Endothelial cell of umbilical vein (primary cell): ENCODE results near the gene DYRK1A. TPM values are rescaled to one million over a fixed set of nuclear protein-coding genes. Genes with fewer than 3 reads are reported as not detected.

ENCODE experiments used
- BruUV-seq: library from RNA; stranded (reverse); fragments of 400-500 nt; replicated peaks from 2 replicates; lab custom pipeline; 2021; lab: Mats Ljungman, UMichigan
- CTCF ChIA-PET: fragments of 300-600, 350-600 bp; sonication (Branson Sonifier 250); formaldehyde crosslinking; loops from one replicate; lab custom pipeline; 2021; ENCODE audit warnings: antibody characterized with exemption, inconsistent platforms; lab: Charles Lee
- POLR2A ChIA-PET: fragments of 300-600, 350-600 bp; sonication (Branson Sonifier 250); formaldehyde crosslinking; loops from one replicate; lab custom pipeline; 2021; ENCODE audit warnings: antibody characterized with exemption, inconsistent platforms; lab: Charles Lee
- DNase-seq: peaks from one replicate; pipeline ENCODE4 v3.0.0-alpha.2; 2011; ENCODE audit warnings: low read depth, low spot score
- FAIRE-seq: peaks from 2 replicates; lab custom pipeline; 2011; peaks lifted over from hg19 to GRCh38; lab: Jason Lieb, UNC
- H2AFZ ChIP-seq: 2 replicates; pipeline ENCODE4 v1.6.0; 2012; ENCODE audit warnings: low read depth, low read length, control low read depth, inconsistent platforms
- H3K27ac ChIP-seq: 2 replicates; pipeline ENCODE4 v1.5.1; 2011; ENCODE audit warnings: low read depth, mild to moderate bottlenecking, control low read depth, low read length, moderate library complexity; ENCODE audit not compliant: insufficient read depth
- H3K27me3 ChIP-seq, 2 experiments: 2 replicates each; pipeline versions ENCODE4 v1.6.0 to v1.6.1; 2011; ENCODE audit warnings: low read length in 2 of 2, mixed read lengths in 1 of 2; ENCODE audit not compliant: control insufficient read depth in 2 of 2, insufficient read depth in 2 of 2
- H3K36me3 ChIP-seq, 2 experiments: 2 replicates in 1 of 2; 3 replicates in 1 of 2; pipeline ENCODE4 v1.5.1; 2011; ENCODE audit warnings: low read length in 2 of 2, mild to moderate bottlenecking in 1 of 2, moderate library complexity in 1 of 2; ENCODE audit not compliant: control insufficient read depth in 2 of 2, insufficient read depth in 2 of 2; ENCODE audit errors: extremely low read depth in 1 of 2
- H3K4me1 ChIP-seq: 3 replicates; pipeline ENCODE4 v1.5.1; 2011; ENCODE audit warnings: mild to moderate bottlenecking, low read length; ENCODE audit not compliant: control insufficient read depth, insufficient read depth; ENCODE audit errors: extremely low read depth
- H3K4me2 ChIP-seq: 2 replicates; pipeline ENCODE4 v1.6.1; 2011; ENCODE audit warnings: low read length, control low read depth, mixed read lengths; ENCODE audit not compliant: insufficient read depth
- H3K4me3 ChIP-seq, 3 experiments: fragments of 200-600 bp in 1 of 3; sonication (generic), shearing (Covaris generic) in 1 of 3; replicated peaks in 1 of 3; 2 replicates each; pipeline ENCODE4 v1.5.1; 2011 to 2016; ENCODE audit warnings: control low read depth in 3 of 3, low read length in 3 of 3, mild to moderate bottlenecking in 2 of 3, inconsistent platforms in 1 of 3, low read depth in 1 of 3, moderate library complexity in 1 of 3; ENCODE audit not compliant: insufficient read depth in 1 of 3
- H3K79me2 ChIP-seq: 2 replicates; pipeline ENCODE4 v1.6.0; 2012; ENCODE audit warnings: low read length, inconsistent platforms; ENCODE audit not compliant: control insufficient read depth, insufficient read depth
- H3K9ac ChIP-seq: replicated peaks from 2 replicates; pipeline ENCODE3; 2011; ENCODE audit warnings: low read length, control low read depth; ENCODE audit not compliant: insufficient read depth; ENCODE audit errors: extremely low read depth
- H3K9me1 ChIP-seq: replicated peaks from 3 replicates; pipeline ENCODE4 v1.6.0; 2011; ENCODE audit warnings: mild to moderate bottlenecking, low read length; ENCODE audit not compliant: control insufficient read depth, insufficient read depth; ENCODE audit errors: extremely low read depth
- H3K9me3 ChIP-seq: replicated peaks from 2 replicates; pipeline ENCODE4 v1.5.1; 2012; ENCODE audit warnings: low read length, inconsistent platforms; ENCODE audit not compliant: control insufficient read depth, insufficient read depth
- H4K20me1 ChIP-seq: replicated peaks from 2 replicates; pipeline ENCODE3; 2011; ENCODE audit warnings: mild to moderate bottlenecking, low read length; ENCODE audit not compliant: control insufficient read depth, insufficient read depth; ENCODE audit errors: extremely low read depth
- EZH2 ChIP-seq: IDR thresholded peaks from 2 replicates; pipeline ENCODE4 v1.6.1; 2012; ENCODE audit warnings: borderline replicate concordance, low read depth, mild to moderate bottlenecking, moderate library complexity, low read length, inconsistent platforms; ENCODE audit not compliant: severe bottlenecking
- FOS ChIP-seq: IDR thresholded peaks from 2 replicates; pipeline ENCODE4 v1.6.1; 2011; ENCODE audit warnings: mild to moderate bottlenecking, low read length, moderate library complexity, borderline replicate concordance; ENCODE audit not compliant: insufficient read depth
- GATA2 ChIP-seq: IDR thresholded peaks from 2 replicates; pipeline ENCODE4 v1.7.0; 2011; ENCODE audit warnings: low read depth, mild to moderate bottlenecking, moderate library complexity, mixed read lengths, low read length; ENCODE audit not compliant: insufficient read length, insufficient read depth
- JUN ChIP-seq: IDR thresholded peaks from 2 replicates; pipeline ENCODE4 v1.6.1; 2011; ENCODE audit warnings: borderline replicate concordance, low read depth; ENCODE audit not compliant: insufficient read length, insufficient read depth
- MYC ChIP-seq: IDR thresholded peaks from one replicate; pipeline ENCODE4 v1.6.1; 2011; ENCODE audit warnings: mild to moderate bottlenecking, low read depth, low read length
- POLR2A ChIP-seq: IDR thresholded peaks from 2 replicates; pipeline ENCODE4 v1.6.1; 2012; ENCODE audit warnings: low read depth, mild to moderate bottlenecking, control low read depth, low read length
- POLR2AphosphoS5 ChIP-seq: IDR thresholded peaks from 2 replicates; pipeline ENCODE4 v1.6.1; 2012; ENCODE audit warnings: low read depth, mild to moderate bottlenecking, control low read depth, low read length, moderate library complexity; ENCODE audit not compliant: insufficient read depth
- dilution Hi-C: fragments of 300-500 bp; cut with MboI; formaldehyde crosslinking; loops from one replicate; pipeline ENCODE4 v1.15.0; 2019; ENCODE audit warnings: low sequenced_read_pairs; ENCODE audit not compliant: extremely low pct_ligation_motif_present
- intact Hi-C: fragments of 100-400 bp; cut with micrococcal nuclease; formaldehyde crosslinking; loops from one replicate; pipeline ENCODE4 v1.10.0; 2022
- polyA plus RNA-seq, 4 experiments: library from polyadenylated mRNA; depleted of rRNA in 3 of 4; stranded (reverse) in 3 of 4; unstranded in 1 of 4; fragments of >200 nt; gene quantifications; 2 replicates each; pipeline versions ENCODE4 v1.2.1 to v1.2.3, GENCODE V29; 2011 to 2012; ENCODE audit warnings: missing spikeins in 1 of 4
- total RNA-seq: library from RNA; stranded (reverse); gene quantifications from 2 replicates; pipeline ENCODE4 v1.2.3, GENCODE V29; 2021
- TF ChIP-seq, protein P1 (sequence below), 2 donors: IDR thresholded peaks; 1 replicate in 1 of 2; 2 replicates in 1 of 2; pipeline ENCODE4 v1.5.1; 2011; ENCODE audit warnings: low read length in 2 of 2, mild to moderate bottlenecking in 2 of 2, moderate library complexity in 2 of 2, control low read depth in 1 of 2, inconsistent platforms in 1 of 2, low read depth in 1 of 2; ENCODE audit not compliant: insufficient read depth in 1 of 2; ENCODE audit errors: extremely low read depth in 1 of 2
- TF ChIP-seq, protein P2 (sequence below): IDR thresholded peaks from 2 replicates; pipeline ENCODE4 v1.6.1; 2011; ENCODE audit not compliant: insufficient read depth, insufficient read length

DYRK1A gene
- total and polyA plus RNA-seq, 2 donors (not counting 3 experiments of a cell fraction or from before 2014, with no cell fraction given), result 51.8 to 53.7 TPM

DNA sequence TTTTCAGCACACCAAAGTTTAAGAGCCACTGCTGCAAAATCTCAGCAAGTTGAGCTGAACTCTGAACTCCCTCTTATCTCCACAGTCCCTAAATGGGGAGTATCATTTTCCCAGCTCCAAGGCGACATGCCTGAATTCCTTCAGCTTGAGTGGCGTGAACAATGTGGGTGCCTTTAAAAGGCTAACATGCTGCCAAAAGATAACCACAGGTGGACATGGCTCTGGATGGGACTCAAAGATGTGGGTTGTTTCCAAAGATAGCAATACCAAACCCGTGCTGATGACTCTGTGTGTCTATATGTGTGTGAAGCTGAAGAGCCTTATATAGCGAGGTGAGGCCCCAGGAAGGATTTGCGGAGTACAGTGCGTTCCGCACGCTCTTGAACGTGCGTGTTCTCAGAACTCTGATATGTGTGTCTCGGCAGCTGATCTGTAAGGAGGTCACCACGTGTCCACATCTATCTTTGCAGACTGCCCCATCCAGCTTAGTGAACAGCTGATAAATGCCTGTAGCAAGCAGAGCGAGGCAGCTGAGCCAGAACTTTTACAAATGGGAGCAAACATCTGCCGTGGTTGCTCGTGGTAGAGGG lies 189.2 kb downstream of the DYRK1A start:
- Histone ChIP-seq H3K36me3 (no peaks in the 10 kb centered on the region), H3K9ac (no peak overlapping the region), H3K79me2 (no peaks in the 10 kb centered on the region), H3K27me3 (peaks cover 2 to 9% of the 10 kb centered on the region in 2 experiments), H3K27ac (no peak overlapping the region), H4K20me1 (no peaks in the 10 kb centered on the region), H3K9me1 (no peaks in the 10 kb centered on the region), H2AFZ (no peak overlapping the region), H3K4me3 (no peak overlapping the region), H3K4me1 (no peaks in the 10 kb centered on the region), H3K9me3 (no peaks in the 10 kb centered on the region), H3K4me2 (no peak overlapping the region)
- intact Hi-C loops (no loop called here), dilution Hi-C loops (no loop called here)
- POLR2A ChIA-PET, result no interaction called here
- FAIRE-seq (no peak), DNase-seq (no peak)
- no TSS peak for BruUV-seq
- CTCF ChIA-PET, result interaction anchor here (0.8 to 1.4 kb wide), 4 partner anchors 8 to 119 kb away, joined by 3 to 9 read pairs (median 4); no protein-coding TSS in a partner anchor
- TF ChIP-seq GATA2 (no peak), POLR2A (no peak), JUN (no peak), POLR2AphosphoS5 (no peak), FOS (no peak), EZH2 (no peak), MYC (no peak)
- TF ChIP-seq, protein P1, sequence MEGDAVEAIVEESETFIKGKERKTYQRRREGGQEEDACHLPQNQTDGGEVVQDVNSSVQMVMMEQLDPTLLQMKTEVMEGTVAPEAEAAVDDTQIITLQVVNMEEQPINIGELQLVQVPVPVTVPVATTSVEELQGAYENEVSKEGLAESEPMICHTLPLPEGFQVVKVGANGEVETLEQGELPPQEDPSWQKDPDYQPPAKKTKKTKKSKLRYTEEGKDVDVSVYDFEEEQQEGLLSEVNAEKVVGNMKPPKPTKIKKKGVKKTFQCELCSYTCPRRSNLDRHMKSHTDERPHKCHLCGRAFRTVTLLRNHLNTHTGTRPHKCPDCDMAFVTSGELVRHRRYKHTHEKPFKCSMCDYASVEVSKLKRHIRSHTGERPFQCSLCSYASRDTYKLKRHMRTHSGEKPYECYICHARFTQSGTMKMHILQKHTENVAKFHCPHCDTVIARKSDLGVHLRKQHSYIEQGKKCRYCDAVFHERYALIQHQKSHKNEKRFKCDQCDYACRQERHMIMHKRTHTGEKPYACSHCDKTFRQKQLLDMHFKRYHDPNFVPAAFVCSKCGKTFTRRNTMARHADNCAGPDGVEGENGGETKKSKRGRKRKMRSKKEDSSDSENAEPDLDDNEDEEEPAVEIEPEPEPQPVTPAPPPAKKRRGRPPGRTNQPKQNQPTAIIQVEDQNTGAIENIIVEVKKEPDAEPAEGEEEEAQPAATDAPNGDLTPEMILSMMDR (IDR thresholded peaks at IDR 0.05; ENCODE audit: extremely low read depth in 1 of 2, insufficient read depth in 1 of 2, low read depth in 1 of 2, low read length in 2 of 2), result no peak
- TF ChIP-seq, protein P2, sequence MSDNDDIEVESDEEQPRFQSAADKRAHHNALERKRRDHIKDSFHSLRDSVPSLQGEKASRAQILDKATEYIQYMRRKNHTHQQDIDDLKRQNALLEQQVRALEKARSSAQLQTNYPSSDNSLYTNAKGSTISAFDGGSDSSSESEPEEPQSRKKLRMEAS, result no peak
